ENCODE results near the gene CRELD2. TPM values are rescaled to one million over a fixed set of nuclear protein-coding genes. Genes with fewer than 3 reads are reported as not detected.
"Not testable (repeated sequence)": the region's sequence is repeated elsewhere in the genome, so short reads cannot be mapped to it uniquely, and the experiment has no call there.

Gene CRELD2
- total RNA-seq, 1 donor from 2014 or later, result 35.8 TPM

DNA sequence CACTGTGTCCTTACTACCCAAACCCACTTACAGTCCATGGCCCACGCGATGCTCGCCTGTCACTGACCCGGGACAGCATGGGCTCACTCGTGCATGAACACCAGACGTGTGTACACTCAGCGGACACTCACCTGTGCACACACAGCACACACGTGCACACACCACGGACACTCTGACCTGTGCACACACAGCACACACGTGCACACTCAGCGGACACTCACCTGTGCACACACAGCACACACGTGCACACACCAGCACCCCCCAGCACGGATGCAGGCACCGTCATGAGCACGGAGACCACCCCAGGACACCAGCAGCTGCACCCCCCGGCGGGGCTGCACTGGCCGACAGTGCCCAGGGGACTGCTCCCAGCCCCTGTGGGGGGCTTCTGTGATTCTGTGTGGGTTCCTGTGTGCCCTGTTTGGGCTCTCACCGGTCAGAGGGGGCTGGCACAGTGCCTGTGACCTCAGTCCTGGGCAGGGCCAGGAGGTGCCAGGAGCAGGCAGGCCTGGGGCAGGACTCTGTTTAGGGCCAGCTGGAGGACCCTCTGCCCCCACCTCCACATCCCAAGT is 20.2 kb downstream of the CRELD2 start:
- intact Hi-C loops (cut with DNase I), result no loop called here
- ATAC-seq, result no peak
- DNase-seq (ENCODE audit: low spot score), result no peak

DNA sequence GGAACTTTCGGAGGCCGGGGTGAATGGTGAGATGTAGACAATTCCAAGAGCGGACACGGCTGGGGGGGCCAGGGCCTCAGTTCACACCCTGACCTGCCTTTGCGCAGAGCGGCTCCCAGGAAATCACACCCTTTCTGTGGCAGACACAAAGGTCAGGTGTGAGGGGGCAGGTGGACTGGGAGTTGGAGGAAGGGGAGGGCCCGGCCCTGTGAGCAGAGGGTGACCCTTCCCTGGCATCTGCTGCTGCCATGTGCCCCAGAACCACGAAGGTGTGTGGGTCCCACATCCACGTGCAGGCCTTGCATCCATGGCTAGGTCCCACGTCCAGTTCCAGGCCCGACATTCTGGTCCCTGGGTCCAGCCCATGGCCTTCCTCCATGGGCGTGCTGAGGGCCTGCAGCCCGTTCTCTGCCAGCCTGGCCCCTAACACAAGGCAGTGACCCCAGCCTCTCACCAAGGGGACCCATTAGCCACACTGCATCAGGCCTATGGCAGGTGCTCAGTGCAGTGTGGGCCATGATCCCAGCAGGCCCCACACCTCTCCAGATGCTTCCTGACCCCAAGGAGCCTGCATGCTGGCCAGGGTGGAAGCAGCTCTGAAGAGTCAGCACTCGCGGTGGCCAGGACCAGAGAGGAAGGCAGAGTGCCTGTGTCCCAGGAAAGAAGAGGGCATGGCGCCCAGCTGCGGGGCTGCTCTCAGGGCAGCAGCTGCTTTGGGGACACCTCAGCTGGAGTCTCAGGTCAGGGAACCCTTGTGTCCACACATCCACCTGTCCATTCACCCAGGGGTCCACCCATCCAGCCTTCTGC is 23.3 kb downstream of the CRELD2 start:
- intact Hi-C loops (cut with DNase I), result no loop called here
- ATAC-seq (no peak), DNase-seq (ENCODE audit: low spot score) (no peak)

DNA sequence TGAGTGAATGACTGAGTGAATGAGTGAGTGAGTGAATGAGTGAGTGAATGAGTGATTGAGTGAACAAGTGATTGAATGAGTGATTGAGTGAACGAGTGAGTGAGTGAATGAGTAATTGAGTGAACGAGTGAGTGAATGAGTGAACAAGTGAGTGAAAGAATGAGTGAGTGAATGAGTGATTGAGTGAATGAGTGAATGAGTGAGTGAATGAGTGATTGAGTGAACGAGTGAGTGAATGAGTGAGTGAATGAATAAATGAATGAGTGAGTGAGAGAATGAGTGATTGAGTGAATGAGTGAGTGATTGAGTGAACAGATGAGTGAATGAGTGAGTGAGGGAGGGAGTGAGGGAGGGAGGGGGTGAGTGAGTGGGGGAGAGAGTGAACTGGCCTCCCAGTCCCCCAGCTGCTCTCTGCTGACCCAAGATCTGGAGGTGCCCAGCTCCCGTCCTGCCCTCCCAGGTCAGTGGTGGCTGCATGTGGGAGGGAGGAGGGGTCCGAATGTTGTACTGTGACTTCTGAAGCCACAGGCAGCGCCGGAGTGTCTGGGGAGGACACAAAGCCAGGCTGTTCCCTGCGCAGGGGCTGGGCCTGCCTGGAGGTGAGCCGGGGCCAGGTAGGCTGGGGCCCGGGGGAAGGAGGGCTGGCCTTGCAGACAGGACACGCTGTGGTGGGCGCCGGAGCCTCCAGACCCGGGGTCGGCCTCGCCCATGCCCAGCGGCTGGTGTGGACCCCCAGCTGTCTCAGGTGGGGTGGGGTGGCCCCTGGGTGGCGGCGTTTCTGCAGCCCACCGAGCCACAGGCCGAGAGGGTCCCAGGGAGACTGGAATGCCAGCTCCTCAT is 24.4 kb downstream of the CRELD2 start:
- ATAC-seq (no peak), DNase-seq (ENCODE audit: low spot score) (no peak)
- intact Hi-C loops (cut with DNase I), result no loop called here

DNA sequence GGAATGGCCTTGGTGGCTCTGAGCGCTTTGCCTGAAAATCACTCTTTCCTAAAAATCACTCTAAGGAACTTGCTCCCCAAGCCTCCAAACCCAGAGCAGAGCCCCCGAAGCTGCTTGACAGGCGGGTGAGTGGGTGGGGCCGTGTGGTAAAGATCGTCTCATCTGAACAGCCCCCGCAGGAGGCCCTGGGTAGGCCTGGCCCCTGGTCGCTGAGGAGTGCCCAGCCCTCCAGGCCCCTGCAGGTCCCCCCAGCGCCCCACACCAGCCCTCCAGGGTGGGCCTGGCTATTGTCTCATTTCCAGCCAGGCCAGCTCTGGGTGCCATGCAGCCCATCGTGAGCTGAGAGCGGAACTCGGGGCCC is 25.0 kb downstream of the CRELD2 start:
- DNase-seq (ENCODE audit: low spot score) (no peak), ATAC-seq (no peak)
- intact Hi-C loops (cut with DNase I), result no loop called here

DNA sequence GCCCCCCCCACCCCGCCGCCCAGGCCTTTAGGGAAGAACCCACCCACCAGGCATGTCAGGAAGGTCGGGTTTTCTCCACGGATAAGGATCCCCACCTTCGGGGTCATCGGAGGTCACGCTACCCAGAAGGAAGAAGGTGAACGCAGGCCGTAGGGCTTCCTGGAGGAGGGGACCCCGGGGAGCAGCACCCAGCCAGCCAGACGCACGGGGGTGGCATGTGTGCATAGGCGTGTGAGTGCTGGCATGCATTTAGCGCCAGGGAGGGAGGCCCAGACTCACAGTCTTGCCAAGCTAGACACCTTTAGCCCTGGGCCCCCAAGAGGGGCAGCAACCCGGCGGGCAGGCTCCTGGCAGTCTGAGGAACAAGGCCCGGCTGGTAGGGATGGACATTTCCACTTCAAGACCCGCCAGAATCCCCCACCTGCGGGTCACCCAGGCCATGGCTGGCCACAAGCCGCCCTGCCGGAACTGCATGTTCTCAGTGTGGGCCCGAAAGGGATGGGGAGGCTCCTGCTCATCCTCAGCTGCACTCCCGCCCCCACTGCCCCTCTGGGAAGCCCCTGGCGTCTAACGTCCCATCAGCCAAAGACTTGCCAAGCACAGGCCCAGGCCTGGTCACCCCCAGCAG is 25.5 kb downstream of the CRELD2 start:
- ATAC-seq, result no peak
- intact Hi-C loops (cut with DNase I), result no loop called here

DNA sequence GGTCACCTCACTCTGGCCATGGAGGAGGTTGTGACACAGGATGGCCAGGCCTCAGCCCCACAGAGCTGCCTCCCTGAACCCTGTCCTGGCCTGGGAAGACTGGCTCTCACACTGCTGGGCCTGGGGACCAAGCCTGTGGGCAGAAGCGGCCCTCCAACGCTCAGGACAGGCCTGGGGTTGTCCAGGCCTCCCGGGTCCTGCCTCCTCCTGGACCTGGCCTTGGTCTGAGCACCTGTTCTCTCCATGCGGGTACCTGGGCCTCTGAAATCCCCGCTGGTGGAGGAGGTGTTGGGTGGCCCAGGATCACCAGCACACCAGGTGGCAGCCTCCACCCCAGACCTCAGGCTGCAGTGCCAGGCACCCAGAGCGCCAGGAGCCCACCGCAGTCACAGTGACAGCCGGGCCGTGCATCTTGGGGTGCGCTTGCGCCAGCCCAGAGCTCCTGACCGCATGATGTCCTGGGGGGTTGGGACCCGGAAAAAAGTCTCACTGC is 26.0 kb downstream of the CRELD2 start:
- no peak for ATAC-seq
- intact Hi-C loops (cut with DNase I), result no loop called here
- DNase-seq (ENCODE audit: low spot score), result no peak

More for the DNA sequence above, 25.5 kb downstream of the CRELD2 start:
- DNase-seq (ENCODE audit: low spot score), result no peak

GRCh38 chr22:49945042-49945794 is 26.8 kb downstream of the CRELD2 start:
- intact Hi-C loops (cut with DNase I); DNase-seq (ENCODE audit: low spot score); ATAC-seq: not testable (repeated sequence)

- DNase-seq (ENCODE audit: low spot score) (no peak), ATAC-seq (no peak)
- intact Hi-C loops (cut with DNase I), result no loop called here
These were observed 28.3 kb downstream of the CRELD2 start for GRCh38 chr22:49946612-49947295.

DNA sequence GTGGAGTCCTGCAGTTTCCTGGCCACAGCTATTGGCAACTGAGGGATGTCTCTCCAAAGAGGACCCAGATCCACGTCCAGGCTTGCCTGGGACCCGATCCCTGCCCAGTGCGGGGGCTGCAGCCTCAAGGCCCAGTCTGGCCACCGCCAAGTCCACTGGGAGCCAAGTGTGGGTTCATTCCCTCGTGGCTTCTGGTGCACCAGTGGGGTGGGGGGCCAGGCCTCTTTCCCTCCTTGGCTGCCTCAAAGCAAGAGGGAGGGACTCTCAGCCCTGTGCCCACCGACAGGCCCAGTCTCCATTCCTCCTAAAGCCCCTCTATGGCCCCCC is 28.8 kb downstream of the CRELD2 start:
- DNase-seq (ENCODE audit: low spot score) (no peak), ATAC-seq (no peak)
- intact Hi-C loops (cut with DNase I), result no loop called here

DNA sequence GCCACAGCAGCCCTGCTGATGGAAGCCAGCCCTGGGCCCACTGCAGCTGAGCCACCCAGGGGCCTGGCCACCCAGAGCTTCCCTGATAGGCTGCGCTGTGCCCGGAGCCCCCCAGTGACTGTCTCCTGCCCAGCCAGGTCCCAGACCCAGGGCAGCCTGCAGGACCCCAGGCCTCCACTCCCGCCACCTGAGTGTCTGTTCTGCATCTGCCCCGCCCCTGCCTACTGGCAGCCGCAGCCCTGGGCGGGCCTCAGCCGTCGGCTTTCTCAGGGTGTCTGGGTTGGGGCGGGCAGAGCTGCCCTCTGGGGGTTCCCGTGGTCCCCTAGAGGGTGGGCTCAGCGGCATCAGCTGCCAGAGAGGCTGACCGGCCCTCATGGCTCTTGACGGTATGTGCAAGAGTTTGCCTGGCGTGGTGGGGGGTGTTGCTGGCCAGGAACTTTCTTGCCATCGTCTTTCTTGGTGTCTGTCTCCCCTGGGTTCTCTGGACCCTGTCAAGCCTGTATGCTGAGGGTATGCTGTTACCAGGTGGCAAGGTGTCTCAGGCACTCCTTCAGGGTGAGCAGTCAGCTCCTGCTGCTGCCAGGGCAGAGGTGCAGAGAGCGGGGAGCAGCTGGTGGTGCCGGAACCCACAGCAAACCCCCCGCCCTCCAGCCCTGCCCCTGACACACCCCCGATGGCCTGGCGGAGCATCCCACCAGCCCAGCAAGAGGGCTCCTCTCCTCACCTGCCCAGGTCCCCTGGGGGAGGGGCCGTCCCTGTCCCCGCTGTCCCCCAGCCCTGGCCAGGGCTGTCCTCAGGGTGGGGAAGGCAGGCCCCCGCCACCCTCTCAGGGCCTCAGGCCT is 29.9 kb downstream of the CRELD2 start:
- no peak for ATAC-seq
- no peak for DNase-seq (ENCODE audit: low spot score)
- intact Hi-C loops (cut with DNase I), result no loop called here

DNA sequence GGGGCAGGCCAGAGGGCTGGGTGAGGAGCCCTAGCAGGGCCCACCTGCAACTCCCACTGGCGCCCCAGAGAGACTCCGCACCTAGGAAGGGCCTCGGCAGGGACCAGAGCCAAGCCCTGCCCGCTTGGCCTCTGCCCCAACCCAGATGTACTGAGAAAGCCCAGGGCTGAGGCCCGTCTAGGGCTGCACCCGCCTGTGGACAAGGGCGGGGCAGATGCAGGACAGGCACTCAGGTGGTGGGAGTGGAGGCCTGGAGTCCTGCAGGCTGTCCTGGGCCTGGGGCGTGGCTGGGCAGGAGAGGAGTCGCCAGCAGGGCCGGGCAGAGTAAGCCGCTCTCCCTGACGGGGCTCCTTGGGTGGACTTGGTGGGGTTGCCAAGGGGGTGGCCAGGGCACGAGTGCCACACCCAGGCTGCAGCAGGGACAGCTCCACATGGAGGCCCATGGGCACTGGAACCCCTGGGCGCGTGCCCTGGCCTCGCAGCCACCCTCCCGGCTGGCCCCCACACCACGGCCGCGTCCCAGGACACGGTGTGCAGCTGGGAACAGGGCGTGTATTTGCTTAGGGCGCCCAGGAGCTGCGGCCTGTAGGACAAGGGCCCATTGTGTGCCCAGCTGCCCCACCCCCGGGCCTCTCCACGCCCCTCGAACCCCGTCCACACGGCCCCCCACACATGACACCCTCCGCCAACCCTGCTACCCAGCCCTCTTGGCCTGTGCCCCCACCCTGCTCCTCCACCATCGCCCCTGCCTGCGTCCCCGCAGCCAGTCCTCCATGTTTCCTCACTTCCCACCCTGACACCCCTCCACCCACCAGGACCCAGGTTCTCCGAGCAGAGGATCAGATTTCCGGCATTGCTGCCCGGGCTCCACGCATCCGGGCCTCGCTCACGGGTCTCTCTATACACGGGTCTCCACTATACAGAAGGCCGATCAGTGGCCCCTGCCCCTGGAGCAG is 30.8 kb downstream of the CRELD2 start:
- peak; percentile 51 for ATAC-seq
- intact Hi-C loops (cut with DNase I), result no loop called here
- DNase-seq (ENCODE audit: low spot score), result no peak

GRCh38 chr22:49949914-49950292 is 31.5 kb downstream of the CRELD2 start:
- DNase-seq (ENCODE audit: low spot score) (no peak), ATAC-seq (no peak)
- intact Hi-C loops (cut with DNase I), result no loop called here

DNA sequence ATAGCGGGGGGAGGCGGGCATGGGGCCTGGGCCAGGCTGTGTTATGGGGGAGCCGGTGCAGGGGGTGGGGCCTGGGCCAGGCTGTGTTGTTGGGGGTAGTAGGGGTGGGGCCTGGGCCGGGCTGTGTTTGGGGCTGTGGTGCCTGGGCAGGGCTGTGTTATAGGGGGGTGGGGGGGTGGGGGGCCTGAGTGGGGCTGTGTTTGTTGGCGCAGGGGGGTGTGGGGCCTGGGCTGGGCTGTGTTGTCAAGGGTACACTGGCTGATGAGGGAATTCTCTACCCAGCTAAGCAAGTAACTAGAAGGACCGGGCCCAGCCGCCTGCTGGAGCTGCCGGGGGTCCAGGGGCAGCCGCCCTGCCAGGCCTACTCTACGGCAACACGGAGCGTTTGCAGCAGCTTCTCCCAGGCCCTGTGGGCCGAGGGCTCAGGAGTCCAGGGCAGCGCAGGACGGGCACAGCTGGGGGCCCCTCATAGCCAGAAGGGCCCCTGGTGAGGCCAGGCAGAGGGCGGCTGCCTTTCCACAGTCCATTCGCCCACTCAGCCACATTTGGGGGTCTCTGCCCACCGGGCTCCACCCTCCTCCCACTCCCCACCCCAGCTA is 32.1 kb downstream of the CRELD2 start:
- ATAC-seq (no peak), DNase-seq (ENCODE audit: low spot score) (no peak)
- intact Hi-C loops (cut with DNase I), result no loop called here

GRCh38 chr22:49951000-49951677 is 32.7 kb downstream of the CRELD2 start:
- ATAC-seq (no peak), DNase-seq (ENCODE audit: low spot score) (no peak)
- intact Hi-C loops (cut with DNase I), result no loop called here

DNA sequence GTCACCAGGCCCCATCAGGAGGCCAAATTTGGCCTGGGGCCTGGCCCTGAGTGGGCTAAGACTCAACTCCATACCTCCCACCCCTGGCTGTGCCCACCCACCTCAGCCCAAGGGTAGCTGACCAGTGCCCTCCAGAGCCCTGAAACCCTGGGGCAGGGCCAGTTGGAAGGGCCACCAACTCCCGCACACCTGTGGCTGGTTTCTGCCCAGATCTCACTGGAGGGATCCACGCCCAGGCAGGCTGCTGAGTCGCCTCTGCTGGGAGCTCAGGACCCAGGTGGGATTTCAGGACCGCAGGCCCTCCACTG is 33.2 kb downstream of the CRELD2 start:
- DNase-seq (ENCODE audit: low spot score) (no peak), ATAC-seq (no peak)
- intact Hi-C loops (cut with DNase I), result no loop called here

Data from sciatic nerve (tissue), 2 donors.